Measurements from ENCODE around the gene GHR.

GHR gene

GRCh38 chr5:42526179-42526578, 102.9 kb downstream of the GHR start:
- no peaks in the 10 kb centered on the region for H3K36me3 ChIP-seq (ENCODE audit: insufficient read depth, insufficient read length, low read length)
- H3K9me3 ChIP-seq (ENCODE audit: insufficient read depth, low read length) = no peaks in the 10 kb centered on the region
- H3K27me3 ChIP-seq (ENCODE audit: insufficient read depth, insufficient read length) = no peaks in the 10 kb centered on the region
- no peaks in the 10 kb centered on the region for H3K4me1 ChIP-seq (ENCODE audit: insufficient read depth, insufficient read length)
- H3K9ac ChIP-seq (ENCODE audit: insufficient read length, low read depth) = no peak overlapping the region
- no peak for DNase-seq (ENCODE audit: low read depth, low spot score)
- H3K4me3 ChIP-seq (ENCODE audit: insufficient read length, low read depth) = no peak overlapping the region
- TF ChIP-seq ZNF274 (IDR thresholded peaks at IDR 0.05; ENCODE audit: low read depth, low read length) = no peak
- TF ChIP-seq YY1 (IDR thresholded peaks at IDR 0.05; ENCODE audit: insufficient read depth, insufficient read length) = no peak
- TF ChIP-seq SUZ12 (IDR thresholded peaks at IDR 0.05; ENCODE audit: extremely low read depth, insufficient read depth, insufficient read length) = no peak

GRCh38 chr5:42531611-42532010, 108.4 kb downstream of the GHR start:
- Histone ChIP-seq H3K9me3 (ENCODE audit: insufficient read depth, low read length) (no peaks in the 10 kb centered on the region), H3K4me1 (ENCODE audit: insufficient read depth, insufficient read length) (no peaks in the 10 kb centered on the region), H3K27me3 (ENCODE audit: insufficient read depth, insufficient read length) (no peaks in the 10 kb centered on the region), H3K4me3 (ENCODE audit: insufficient read length, low read depth) (no peak overlapping the region), H3K9ac (ENCODE audit: insufficient read length, low read depth) (no peak overlapping the region), H3K36me3 (ENCODE audit: insufficient read depth, insufficient read length, low read length) (no peaks in the 10 kb centered on the region)
- TF ChIP-seq SUZ12 (IDR thresholded peaks at IDR 0.05; ENCODE audit: extremely low read depth, insufficient read depth, insufficient read length) (no peak), ZNF274 (IDR thresholded peaks at IDR 0.05; ENCODE audit: low read depth, low read length) (no peak), YY1 (IDR thresholded peaks at IDR 0.05; ENCODE audit: insufficient read depth, insufficient read length) (no peak)
- DNase-seq (ENCODE audit: low read depth, low spot score) = no peak

- Histone ChIP-seq H3K9ac (ENCODE audit: insufficient read length, low read depth) (no peak overlapping the region), H3K27me3 (ENCODE audit: insufficient read depth, insufficient read length) (no peaks in the 10 kb centered on the region), H3K4me3 (ENCODE audit: insufficient read length, low read depth) (no peak overlapping the region), H3K4me1 (ENCODE audit: insufficient read depth, insufficient read length) (no peaks in the 10 kb centered on the region), H3K36me3 (ENCODE audit: insufficient read depth, insufficient read length, low read length) (no peaks in the 10 kb centered on the region), H3K9me3 (ENCODE audit: insufficient read depth, low read length) (no peaks in the 10 kb centered on the region; the same call in 1 of the 2 replicates)
- no peak for DNase-seq (ENCODE audit: low read depth, low spot score)
- TF ChIP-seq YY1 (IDR thresholded peaks at IDR 0.05; ENCODE audit: insufficient read depth, insufficient read length) (no peak), SUZ12 (IDR thresholded peaks at IDR 0.05; ENCODE audit: extremely low read depth, insufficient read depth, insufficient read length) (no peak), ZNF274 (IDR thresholded peaks at IDR 0.05; ENCODE audit: low read depth, low read length) (no peak)
Observed at GRCh38 chr5:42542106-42542505, 118.9 kb downstream of the GHR start.

GRCh38 chr5:42543774-42544173, 120.5 kb downstream of the GHR start:
- TF ChIP-seq YY1 (IDR thresholded peaks at IDR 0.05; ENCODE audit: insufficient read depth, insufficient read length) = no peak
- no peak for TF ChIP-seq SUZ12 (IDR thresholded peaks at IDR 0.05; ENCODE audit: extremely low read depth, insufficient read depth, insufficient read length)
- TF ChIP-seq ZNF274 (IDR thresholded peaks at IDR 0.05; ENCODE audit: low read depth, low read length) = no peak

GRCh38 chr5:42545038-42545437, 121.8 kb downstream of the GHR start:
- DNase-seq (ENCODE audit: low read depth, low spot score) = no peak
- Histone ChIP-seq H3K9me3 (ENCODE audit: insufficient read depth, low read length) (no peaks in the 10 kb centered on the region; the same call in 1 of the 2 replicates), H3K4me3 (ENCODE audit: insufficient read length, low read depth) (no peak overlapping the region), H3K27me3 (ENCODE audit: insufficient read depth, insufficient read length) (no peaks in the 10 kb centered on the region), H3K36me3 (ENCODE audit: insufficient read depth, insufficient read length, low read length) (no peaks in the 10 kb centered on the region), H3K4me1 (ENCODE audit: insufficient read depth, insufficient read length) (no peaks in the 10 kb centered on the region), H3K9ac (ENCODE audit: insufficient read length, low read depth) (no peak overlapping the region)
- no peak for TF ChIP-seq YY1 (IDR thresholded peaks at IDR 0.05; ENCODE audit: insufficient read depth, insufficient read length)
- no peak for TF ChIP-seq SUZ12 (IDR thresholded peaks at IDR 0.05; ENCODE audit: extremely low read depth, insufficient read depth, insufficient read length)
- no peak for TF ChIP-seq ZNF274 (IDR thresholded peaks at IDR 0.05; ENCODE audit: low read depth, low read length)

More at GRCh38 chr5:42543774-42544173, 120.5 kb downstream of the GHR start:
- no peak overlapping the region for H3K4me3 ChIP-seq (ENCODE audit: insufficient read length, low read depth)
- H3K9ac ChIP-seq (ENCODE audit: insufficient read length, low read depth) = no peak overlapping the region
- DNase-seq (ENCODE audit: low read depth, low spot score) = no peak
- no peaks in the 10 kb centered on the region for H3K4me1 ChIP-seq (ENCODE audit: insufficient read depth, insufficient read length)
- H3K36me3 ChIP-seq (ENCODE audit: insufficient read depth, insufficient read length, low read length) = no peaks in the 10 kb centered on the region
- no peaks in the 10 kb centered on the region; the same call in 1 of the 2 replicates for H3K9me3 ChIP-seq (ENCODE audit: insufficient read depth, low read length)
- H3K27me3 ChIP-seq (ENCODE audit: insufficient read depth, insufficient read length) = no peaks in the 10 kb centered on the region

GRCh38 chr5:42547141-42547540, 123.9 kb downstream of the GHR start:
- H3K4me3 ChIP-seq (ENCODE audit: insufficient read length, low read depth) = no peak overlapping the region
- DNase-seq (ENCODE audit: low read depth, low spot score) = no peak
- no peaks in the 10 kb centered on the region for H3K36me3 ChIP-seq (ENCODE audit: insufficient read depth, insufficient read length, low read length)
- no peaks in the 10 kb centered on the region for H3K9me3 ChIP-seq (ENCODE audit: insufficient read depth, low read length)
- no peaks in the 10 kb centered on the region for H3K4me1 ChIP-seq (ENCODE audit: insufficient read depth, insufficient read length)
- H3K9ac ChIP-seq (ENCODE audit: insufficient read length, low read depth) = no peak overlapping the region
- no peak for TF ChIP-seq ZNF274 (IDR thresholded peaks at IDR 0.05; ENCODE audit: low read depth, low read length)
- no peak for TF ChIP-seq YY1 (IDR thresholded peaks at IDR 0.05; ENCODE audit: insufficient read depth, insufficient read length)
- TF ChIP-seq SUZ12 (IDR thresholded peaks at IDR 0.05; ENCODE audit: extremely low read depth, insufficient read depth, insufficient read length) = no peak
- H3K27me3 ChIP-seq (ENCODE audit: insufficient read depth, insufficient read length) = no peaks in the 10 kb centered on the region

- H3K36me3 ChIP-seq (ENCODE audit: insufficient read depth, insufficient read length, low read length) = no peaks in the 10 kb centered on the region
- H3K4me1 ChIP-seq (ENCODE audit: insufficient read depth, insufficient read length) = no peaks in the 10 kb centered on the region
- H3K27me3 ChIP-seq (ENCODE audit: insufficient read depth, insufficient read length) = no peaks in the 10 kb centered on the region
- no peak for TF ChIP-seq SUZ12 (IDR thresholded peaks at IDR 0.05; ENCODE audit: extremely low read depth, insufficient read depth, insufficient read length)
- no peak for TF ChIP-seq YY1 (IDR thresholded peaks at IDR 0.05; ENCODE audit: insufficient read depth, insufficient read length)
- no peak for TF ChIP-seq ZNF274 (IDR thresholded peaks at IDR 0.05; ENCODE audit: low read depth, low read length)
- no peaks in the 10 kb centered on the region for H3K9me3 ChIP-seq (ENCODE audit: insufficient read depth, low read length)
- no peak for DNase-seq (ENCODE audit: low read depth, low spot score)
- no peak overlapping the region for H3K9ac ChIP-seq (ENCODE audit: insufficient read length, low read depth)
- no peak overlapping the region for H3K4me3 ChIP-seq (ENCODE audit: insufficient read length, low read depth)
Observed at GRCh38 chr5:42547894-42548293, 124.7 kb downstream of the GHR start.

Data from NT2/D1 (cell line).